Skeletal muscle satellite cell (primary cell): Measurements from ENCODE around the gene NRBF2. TPM values are rescaled to one million over a fixed set of nuclear protein-coding genes. Genes with fewer than 3 reads are reported as not detected.
"Not testable (repeated sequence)": the region's sequence is repeated elsewhere in the genome, so short reads cannot be mapped to it uniquely, and the experiment has no call there.

Experiments
- H3K27me3 ChIP-seq: 2 replicates; pipeline ENCODE4 v1.7.0; 2013; ENCODE audit warnings: low read length; ENCODE audit not compliant: control insufficient read depth, insufficient read depth
- H3K36me3 ChIP-seq: 2 replicates; pipeline ENCODE4 v1.7.0; 2013; ENCODE audit warnings: mild to moderate bottlenecking, control low read depth, low read length; ENCODE audit not compliant: insufficient read depth
- H3K4me1 ChIP-seq: 2 replicates; pipeline ENCODE4 v1.7.0; 2013; ENCODE audit warnings: low read length; ENCODE audit not compliant: control insufficient read depth, insufficient read depth
- H3K4me2 ChIP-seq: 2 replicates; pipeline ENCODE4 v1.7.0; 2013; ENCODE audit warnings: mild to moderate bottlenecking, low read length
- H3K4me3 ChIP-seq: 2 replicates; pipeline ENCODE4 v1.7.0; 2013; ENCODE audit warnings: low read length
- H3K9ac ChIP-seq: 2 replicates; pipeline ENCODE4 v1.7.0; 2013; ENCODE audit warnings: mild to moderate bottlenecking, low read depth, low read length, moderate library complexity
- H3K9me3 ChIP-seq: replicated peaks from 2 replicates; pipeline ENCODE4 v1.7.0; 2013; ENCODE audit warnings: mild to moderate bottlenecking, control low read depth, low read length
- total RNA-seq: library from RNA; depleted of rRNA; stranded (reverse); fragments of >200 nt; gene quantifications from 2 replicates; pipeline ENCODE4 v1.2.3, GENCODE V29; 2012; rRNA removed

The NRBF2 gene
- 25.1 and 28.6 TPM in 2 replicates for total RNA-seq

- Histone ChIP-seq H3K4me2 (peak within 1 kb of the TSS; percentile 85), H3K4me1 (peaks cover 5% of the 10 kb centered on the region), H3K27me3 (no peaks in the 10 kb centered on the region), H3K9me3 (no peaks in the 10 kb centered on the region), H3K36me3 (no peaks in the 10 kb centered on the region), H3K9ac (peak within 1 kb of the TSS; percentile 98), H3K4me3 (peak within 1 kb of the TSS; percentile 92)
These were observed at the start of gene NRBF2 for GRCh38 chr10:63133056-63133820. NRBF2 (plus strand) TSS chr10:63133328; CDS start chr10:63133471, 143 bp downstream.

GRCh38 chr10:63083406-63083805 lies 49.7 kb upstream of the NRBF2 start:
- not testable (repeated sequence) for H3K4me2 ChIP-seq, H3K27me3 ChIP-seq, H3K9me3 ChIP-seq, H3K36me3 ChIP-seq, H3K4me1 ChIP-seq, H3K9ac ChIP-seq, H3K4me3 ChIP-seq

- Histone ChIP-seq H3K4me2 (no peak overlapping the region), H3K4me1 (no peaks in the 10 kb centered on the region), H3K4me3 (no peak overlapping the region), H3K9me3 (no peaks in the 10 kb centered on the region), H3K27me3 (no peaks in the 10 kb centered on the region), H3K9ac (no peak overlapping the region), H3K36me3 (no peaks in the 10 kb centered on the region)
These were observed 49.0 kb upstream of the NRBF2 start for GRCh38 chr10:63083904-63084689.

GRCh38 chr10:63084690-63085382 lies 48.3 kb upstream of the NRBF2 start:
- H3K4me3 ChIP-seq: no peak overlapping the region
- no peak overlapping the region for H3K9ac ChIP-seq
- no peaks in the 10 kb centered on the region for H3K9me3 ChIP-seq
- no peaks in the 10 kb centered on the region for H3K36me3 ChIP-seq
- no peak overlapping the region for H3K4me2 ChIP-seq
- no peaks in the 10 kb centered on the region for H3K27me3 ChIP-seq
- H3K4me1 ChIP-seq: no peaks in the 10 kb centered on the region

- Histone ChIP-seq H3K36me3 (no peaks in the 10 kb centered on the region), H3K9me3 (no peaks in the 10 kb centered on the region), H3K4me1 (no peaks in the 10 kb centered on the region), H3K9ac (no peak overlapping the region), H3K27me3 (no peaks in the 10 kb centered on the region), H3K4me2 (no peak overlapping the region), H3K4me3 (no peak overlapping the region)
These were observed 39.9 kb upstream of the NRBF2 start for GRCh38 chr10:63093227-63093626.

GRCh38 chr10:63094405-63094804 lies 38.7 kb upstream of the NRBF2 start:
- Histone ChIP-seq H3K27me3 (no peaks in the 10 kb centered on the region), H3K4me3 (no peak overlapping the region), H3K9ac (no peak overlapping the region), H3K36me3 (no peaks in the 10 kb centered on the region), H3K4me1 (no peaks in the 10 kb centered on the region), H3K9me3 (no peaks in the 10 kb centered on the region), H3K4me2 (no peak overlapping the region)

- Histone ChIP-seq H3K36me3 (no peaks in the 10 kb centered on the region), H3K27me3 (no peaks in the 10 kb centered on the region), H3K4me1 (no peaks in the 10 kb centered on the region), H3K4me3 (no peak overlapping the region), H3K9me3 (no peaks in the 10 kb centered on the region), H3K9ac (no peak overlapping the region), H3K4me2 (no peak overlapping the region)
These were observed 38.2 kb upstream of the NRBF2 start for GRCh38 chr10:63094881-63095280.

- H3K4me2 ChIP-seq: no peak overlapping the region
- no peaks in the 10 kb centered on the region for H3K27me3 ChIP-seq
- H3K4me1 ChIP-seq: peaks cover 6% of the 10 kb centered on the region
- no peaks in the 10 kb centered on the region for H3K36me3 ChIP-seq
- H3K9ac ChIP-seq: no peak overlapping the region
- H3K4me3 ChIP-seq: no peak overlapping the region
- no peaks in the 10 kb centered on the region for H3K9me3 ChIP-seq
These were observed 33.4 kb upstream of the NRBF2 start for GRCh38 chr10:63099734-63100133.

- not testable (repeated sequence) for H3K9me3 ChIP-seq, H3K4me3 ChIP-seq, H3K36me3 ChIP-seq, H3K27me3 ChIP-seq, H3K4me2 ChIP-seq, H3K9ac ChIP-seq
- H3K4me1 ChIP-seq: peaks cover 13% of the 10 kb centered on the region
These were observed 32.0 kb upstream of the NRBF2 start for GRCh38 chr10:63101091-63101490.

- not testable (repeated sequence) for H3K27me3 ChIP-seq, H3K9me3 ChIP-seq, H3K36me3 ChIP-seq, H3K4me3 ChIP-seq
- Histone ChIP-seq H3K4me2 (peak overlapping the region; percentile 62), H3K9ac (peak overlapping the region; percentile 22), H3K4me1 (peaks cover 23% of the 10 kb centered on the region)
These were observed 30.7 kb upstream of the NRBF2 start for GRCh38 chr10:63102279-63102883.

- H3K4me3 ChIP-seq, H3K36me3 ChIP-seq, H3K9ac ChIP-seq, H3K4me2 ChIP-seq, H3K27me3 ChIP-seq, H3K9me3 ChIP-seq: not testable (repeated sequence)
- peaks cover 23% of the 10 kb centered on the region for H3K4me1 ChIP-seq
These were observed 29.9 kb upstream of the NRBF2 start for GRCh38 chr10:63103178-63103577.
